AG09319 (cell line): Measurements from ENCODE around the gene CACNB2.

Experiments used
- DNase-seq: peaks from one replicate; pipeline ENCODE4 v3.0.0-alpha.2; 2010; ENCODE audit warnings: low read depth; ENCODE audit errors: extremely low read depth
- TF ChIP-seq, protein P1 (sequence below): IDR thresholded peaks from 2 replicates; pipeline ENCODE4 v1.5.1; 2011; ENCODE audit warnings: low read depth, mild to moderate bottlenecking, inconsistent platforms, low read length, moderate library complexity

CACNB2 gene

DNA sequence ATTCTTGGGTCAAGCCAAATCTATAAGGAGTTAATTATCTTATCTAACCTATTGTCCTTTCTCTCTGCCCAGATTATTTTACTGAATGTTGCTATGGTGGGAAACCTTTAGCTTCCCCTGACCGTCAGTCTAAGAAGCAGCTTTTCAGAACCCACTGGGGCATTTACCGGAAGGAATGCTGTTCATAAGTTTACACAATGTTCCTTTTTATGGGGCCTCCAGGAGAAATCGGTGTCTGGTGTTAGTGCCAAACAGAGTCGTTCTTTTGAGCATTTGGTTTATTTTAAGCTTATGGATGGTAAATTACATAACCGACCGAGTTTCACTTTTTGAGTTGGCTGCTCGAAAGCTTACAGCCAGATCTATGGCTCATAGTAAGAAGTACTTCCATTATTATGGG, 111.9 kb downstream of the CACNB2 start:
- TF ChIP-seq, protein P1, sequence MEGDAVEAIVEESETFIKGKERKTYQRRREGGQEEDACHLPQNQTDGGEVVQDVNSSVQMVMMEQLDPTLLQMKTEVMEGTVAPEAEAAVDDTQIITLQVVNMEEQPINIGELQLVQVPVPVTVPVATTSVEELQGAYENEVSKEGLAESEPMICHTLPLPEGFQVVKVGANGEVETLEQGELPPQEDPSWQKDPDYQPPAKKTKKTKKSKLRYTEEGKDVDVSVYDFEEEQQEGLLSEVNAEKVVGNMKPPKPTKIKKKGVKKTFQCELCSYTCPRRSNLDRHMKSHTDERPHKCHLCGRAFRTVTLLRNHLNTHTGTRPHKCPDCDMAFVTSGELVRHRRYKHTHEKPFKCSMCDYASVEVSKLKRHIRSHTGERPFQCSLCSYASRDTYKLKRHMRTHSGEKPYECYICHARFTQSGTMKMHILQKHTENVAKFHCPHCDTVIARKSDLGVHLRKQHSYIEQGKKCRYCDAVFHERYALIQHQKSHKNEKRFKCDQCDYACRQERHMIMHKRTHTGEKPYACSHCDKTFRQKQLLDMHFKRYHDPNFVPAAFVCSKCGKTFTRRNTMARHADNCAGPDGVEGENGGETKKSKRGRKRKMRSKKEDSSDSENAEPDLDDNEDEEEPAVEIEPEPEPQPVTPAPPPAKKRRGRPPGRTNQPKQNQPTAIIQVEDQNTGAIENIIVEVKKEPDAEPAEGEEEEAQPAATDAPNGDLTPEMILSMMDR: no peak
- DNase-seq: no peak

DNA sequence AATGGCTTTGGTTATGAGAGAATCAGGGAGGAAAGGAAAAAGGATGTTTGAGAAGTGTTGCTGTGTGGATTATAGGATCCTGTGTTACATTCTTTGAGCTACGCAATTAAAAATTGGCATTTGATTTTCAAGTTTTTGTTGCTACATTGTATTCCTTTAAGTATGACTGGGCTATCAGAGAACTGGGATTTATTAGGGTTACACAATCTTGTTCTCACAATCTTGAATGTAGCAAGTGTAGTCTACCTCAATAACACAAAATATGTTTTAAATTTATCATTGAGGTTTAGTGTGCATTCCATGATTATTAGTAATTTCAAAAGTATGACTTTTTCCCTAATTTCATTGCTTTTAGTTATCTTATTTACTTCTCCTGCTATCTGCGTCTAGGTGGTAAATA, 113.9 kb downstream of the CACNB2 start:
- DNase-seq: no peak
- TF ChIP-seq, protein P1: no peak

DNA sequence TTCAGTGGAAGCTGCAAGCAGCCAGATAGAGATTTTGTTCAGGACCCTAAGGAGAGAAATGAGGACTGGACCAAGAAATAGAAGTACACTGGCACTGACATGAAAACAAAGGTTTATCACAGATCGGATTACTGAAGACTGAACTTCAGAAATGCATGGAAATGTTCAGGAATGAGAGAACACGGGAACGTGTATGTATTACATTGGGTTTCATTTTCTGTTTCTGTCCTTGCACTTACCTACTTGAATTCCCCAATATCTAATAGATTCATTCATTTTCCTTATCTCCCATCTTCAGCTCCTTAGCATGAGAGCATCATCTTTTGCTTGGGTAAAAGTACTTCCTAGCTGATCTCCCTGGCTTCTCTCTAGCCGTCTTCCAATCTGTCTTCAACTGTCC, 114.5 kb downstream of the CACNB2 start:
- DNase-seq: no peak
- TF ChIP-seq, protein P1: no peak

DNA sequence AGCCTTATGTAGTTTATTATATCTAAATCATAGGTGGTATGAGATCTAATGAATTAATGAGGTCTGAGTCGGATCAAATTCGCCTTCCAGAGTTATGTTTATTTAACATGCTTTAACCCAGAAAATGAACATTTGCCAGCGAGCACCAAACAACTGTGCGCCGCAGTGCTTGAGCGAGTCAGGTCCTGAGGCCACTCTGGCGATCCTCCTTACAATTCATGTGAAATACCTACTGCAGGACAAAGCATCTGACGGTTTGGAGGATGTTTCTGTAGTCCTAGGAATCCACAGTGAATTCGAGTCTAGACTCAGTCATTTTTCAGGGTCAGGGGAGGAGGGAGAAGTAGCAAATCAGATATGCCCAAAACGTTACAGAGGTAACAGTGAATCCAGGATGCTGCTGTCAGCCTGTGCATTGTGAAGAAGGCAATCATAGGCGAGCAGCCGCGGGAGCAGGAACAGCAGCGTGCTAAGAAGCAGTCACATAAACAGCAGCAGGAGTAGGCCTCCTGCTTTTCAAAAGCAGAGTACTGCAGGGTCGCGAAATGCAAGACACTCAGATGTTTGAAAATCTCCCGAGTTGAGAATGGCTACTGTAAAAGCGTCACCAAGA, 120.2 kb downstream of the CACNB2 start:
- DNase-seq: no peak
- TF ChIP-seq, protein P1: no peak

DNA sequence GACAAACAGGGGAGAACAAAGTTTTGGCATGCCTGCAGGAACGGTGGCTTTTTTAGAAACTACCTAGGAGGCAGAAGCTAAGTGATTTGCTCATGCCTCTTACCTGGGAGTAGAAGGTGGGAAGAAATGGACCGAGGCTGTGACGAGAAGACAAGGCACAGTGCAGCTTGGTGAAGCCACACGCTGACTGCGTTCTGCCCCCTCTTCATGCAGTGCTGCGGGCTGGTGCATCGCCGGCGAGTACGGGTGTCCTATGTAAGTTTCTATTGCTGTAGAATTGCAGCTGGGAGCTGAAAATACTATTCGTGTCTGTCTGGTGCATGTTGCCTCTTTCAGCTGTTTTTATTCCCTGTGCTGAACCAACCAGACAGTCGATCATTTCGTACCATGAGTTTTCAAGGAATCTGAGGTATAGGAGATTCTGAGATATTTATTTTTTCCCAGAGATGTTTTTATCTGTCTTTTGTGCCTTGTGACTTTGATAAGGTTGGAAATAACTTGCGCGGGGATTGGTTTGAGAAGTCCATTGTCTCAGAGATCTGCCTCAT, 120.9 kb downstream of the CACNB2 start:
- TF ChIP-seq, protein P1: no peak
- no peak for DNase-seq

DNA sequence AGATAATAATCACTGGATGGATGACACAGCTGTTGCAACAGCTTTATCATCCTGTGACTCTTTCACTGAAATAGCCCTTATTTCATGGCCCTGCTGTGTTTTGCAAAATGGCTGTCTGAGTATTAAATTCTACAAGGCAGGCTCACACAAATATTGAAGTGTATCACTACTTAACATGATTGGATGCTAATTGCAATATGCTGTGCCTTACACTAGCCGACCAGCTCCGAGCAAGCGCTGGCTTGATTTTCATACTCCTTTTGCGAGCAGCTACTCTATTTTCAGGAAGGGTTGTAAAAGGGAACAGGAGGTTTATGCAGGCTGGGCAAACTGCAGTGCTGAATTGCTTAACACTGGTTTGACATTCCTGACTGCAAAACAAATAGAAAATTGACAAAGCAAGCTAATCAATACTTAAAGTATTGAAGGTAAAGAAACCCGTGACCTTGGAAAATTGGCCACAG, 121.6 kb downstream of the CACNB2 start:
- DNase-seq: no peak
- TF ChIP-seq, protein P1: no peak

DNA sequence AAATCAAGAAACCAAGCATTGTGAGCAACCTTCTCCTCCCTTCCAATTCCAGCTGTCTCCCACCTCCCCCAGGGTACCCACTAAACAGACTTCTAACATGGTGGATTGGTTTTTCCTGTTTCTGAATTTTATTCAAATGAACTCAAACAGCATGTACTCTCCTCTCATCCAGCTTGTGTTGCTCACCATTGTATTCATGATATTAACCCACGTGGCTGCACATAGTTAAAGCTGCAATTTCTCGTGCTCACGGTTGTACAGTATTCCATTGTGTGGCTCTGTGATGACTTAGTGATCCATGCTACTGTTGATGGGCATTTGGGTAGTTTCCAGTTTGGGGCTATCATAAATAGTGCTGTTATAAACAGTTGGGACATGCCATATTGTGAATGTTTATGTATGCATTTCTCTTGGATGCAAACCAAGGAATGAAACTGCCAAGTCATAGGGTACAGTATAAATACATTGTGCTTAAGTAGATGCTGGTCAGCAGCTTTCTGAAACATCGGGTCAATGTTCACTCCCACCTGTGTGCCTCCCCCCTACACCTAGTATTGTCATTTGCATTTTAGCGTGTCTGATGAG, 124.3 kb downstream of the CACNB2 start:
- TF ChIP-seq, protein P1: no peak
- DNase-seq: no peak
